ENCODE data around the gene IFNGR1.
A peak's percentile ranks its signal among the peaks of the same experiment; 100 is the strongest.

The IFNGR1 gene

DNA sequence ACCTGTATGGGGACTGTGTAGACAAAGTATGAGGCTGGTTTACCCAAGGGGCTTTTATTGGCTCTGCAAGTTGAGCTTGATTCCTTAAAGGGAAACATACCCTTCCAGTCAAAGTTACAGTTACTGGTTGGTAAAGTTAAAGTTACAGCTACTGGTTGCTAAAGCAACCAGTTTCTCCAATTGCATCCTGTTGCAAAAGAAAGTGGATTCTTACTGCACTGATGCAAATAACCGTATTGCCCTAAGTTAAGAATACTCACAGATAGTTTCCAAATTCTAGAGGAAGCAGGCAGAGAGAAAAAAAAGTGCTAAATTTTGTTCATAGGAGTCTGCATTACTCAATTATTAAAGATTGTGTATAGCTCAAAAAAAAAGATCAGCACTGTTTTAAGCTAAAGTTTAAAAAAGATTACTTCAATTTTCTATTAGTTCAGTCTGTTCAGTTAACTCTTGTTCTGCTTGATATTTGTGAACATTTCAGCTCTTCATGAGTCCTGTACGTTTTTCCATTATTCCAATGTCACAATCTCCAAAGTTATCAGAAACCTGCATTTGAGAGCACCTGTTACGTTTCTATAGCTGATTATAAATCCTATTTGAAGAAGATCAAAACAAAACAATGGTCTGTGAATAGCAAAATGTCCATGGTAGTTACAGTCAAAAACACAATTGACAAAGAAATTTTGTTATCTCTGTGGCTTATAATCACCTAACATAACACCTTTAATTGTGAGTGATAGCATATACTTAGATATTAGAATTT, 37.1 kb downstream of the IFNGR1 start:
- Mint-ChIP-seq H3K27me3 (peaks cover 9% of the 10 kb centered on the region), H3K9me3 (peaks cover 31% of the 10 kb centered on the region)

GRCh38 chr6:137177611-137178010, 41.6 kb downstream of the IFNGR1 start:
- no peak overlapping the region for H3K4me3 Mint-ChIP-seq
- H3K9me3 Mint-ChIP-seq = peaks cover 15% of the 10 kb centered on the region
- peaks cover 18% of the 10 kb centered on the region for H3K4me1 Mint-ChIP-seq (ENCODE audit: low read depth)
- H3K27me3 Mint-ChIP-seq = peaks cover 9% of the 10 kb centered on the region
- peaks cover 8% of the 10 kb centered on the region for H3K36me3 Mint-ChIP-seq (ENCODE audit: low read depth)
- no peak overlapping the region for H3K27ac Mint-ChIP-seq

More for the DNA sequence above, 37.1 kb downstream of the IFNGR1 start:
- Mint-ChIP-seq H3K4me1 (ENCODE audit: low read depth) (peaks cover 6% of the 10 kb centered on the region), H3K36me3 (ENCODE audit: low read depth) (peaks cover 11% of the 10 kb centered on the region), H3K4me3 (no peak overlapping the region), H3K27ac (no peak overlapping the region)

DNA sequence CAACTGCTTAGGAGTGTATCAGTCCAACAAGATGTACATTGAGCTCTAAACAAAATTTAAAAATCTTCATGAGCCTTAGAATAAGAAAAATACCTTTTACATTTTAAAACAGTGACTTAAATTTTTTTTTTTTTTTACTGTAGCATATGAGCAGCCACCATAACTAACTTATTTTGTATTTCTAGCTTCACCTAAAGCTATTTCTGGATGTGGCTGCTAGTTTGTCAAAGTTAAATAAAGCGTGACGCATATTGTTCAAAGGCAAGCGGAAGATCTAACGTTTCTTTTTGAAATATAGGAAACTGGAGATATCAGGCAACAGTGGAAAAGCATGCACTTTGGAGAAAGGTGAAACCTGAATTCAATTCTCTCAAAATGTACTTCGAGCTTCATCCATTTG, 42.5 kb downstream of the IFNGR1 start:
- peaks cover 9% of the 10 kb centered on the region for H3K27me3 Mint-ChIP-seq
- peaks cover 4% of the 10 kb centered on the region for H3K36me3 Mint-ChIP-seq (ENCODE audit: low read depth)
- no peak overlapping the region for H3K4me3 Mint-ChIP-seq
- H3K9me3 Mint-ChIP-seq = peaks cover 11% of the 10 kb centered on the region
- H3K4me1 Mint-ChIP-seq (ENCODE audit: low read depth) = peaks cover 27% of the 10 kb centered on the region
- no peak overlapping the region for H3K27ac Mint-ChIP-seq

- Mint-ChIP-seq H3K4me3 (no peak overlapping the region), H3K27me3 (peaks cover 9% of the 10 kb centered on the region), H3K4me1 (ENCODE audit: low read depth) (peaks cover 35% of the 10 kb centered on the region), H3K36me3 (ENCODE audit: low read depth) (peaks cover 2% of the 10 kb centered on the region), H3K27ac (no peak overlapping the region), H3K9me3 (peaks cover 9% of the 10 kb centered on the region)
Observed at GRCh38 chr6:137175868-137176245, 43.3 kb downstream of the IFNGR1 start.

GRCh38 chr6:137175157-137175867, 43.9 kb downstream of the IFNGR1 start:
- Mint-ChIP-seq H3K4me3 (no peak overlapping the region), H3K27me3 (peaks cover 9% of the 10 kb centered on the region), H3K9me3 (peaks cover 5% of the 10 kb centered on the region), H3K36me3 (ENCODE audit: low read depth) (no peaks in the 10 kb centered on the region), H3K27ac (no peak overlapping the region), H3K4me1 (ENCODE audit: low read depth) (peaks cover 36% of the 10 kb centered on the region)

DNA sequence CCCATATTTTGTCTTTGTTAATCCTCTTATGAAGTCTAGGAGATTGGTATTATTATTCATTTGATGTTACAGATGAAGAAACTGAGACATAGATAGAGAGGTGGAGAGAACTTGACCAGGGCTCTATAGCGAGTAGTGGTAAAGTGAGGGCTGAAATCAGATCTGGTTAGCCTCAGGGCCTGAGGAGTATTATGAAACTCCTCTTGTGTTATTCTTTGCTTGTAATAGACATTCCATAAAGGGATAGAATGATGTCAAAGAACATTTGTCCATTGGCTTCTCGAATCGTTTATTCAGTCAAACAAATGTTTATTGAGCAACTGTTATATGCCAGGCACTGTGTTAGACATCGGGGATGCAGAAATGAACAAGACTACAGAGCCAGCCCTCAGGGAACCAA, 45.7 kb downstream of the IFNGR1 start, which contains the start of gene IL22RA2:
Gene IL22RA2 (minus strand): TSS at position 144 of the 400 bp plus-strand sequence. CDS start 11,895 bp downstream, outside the sequence.
- Mint-ChIP-seq H3K27ac (peak within 1 kb of the TSS; percentile 81), H3K4me1 (ENCODE audit: low read depth) (peaks cover 31% of the 10 kb centered on the region), H3K9me3 (no peaks in the 10 kb centered on the region), H3K27me3 (peaks cover 4% of the 10 kb centered on the region), H3K36me3 (ENCODE audit: low read depth) (no peaks in the 10 kb centered on the region), H3K4me3 (no peak within 1 kb of the TSS)

- Mint-ChIP-seq H3K27me3 (peaks cover 4% of the 10 kb centered on the region), H3K36me3 (ENCODE audit: low read depth) (no peaks in the 10 kb centered on the region), H3K9me3 (no peaks in the 10 kb centered on the region), H3K27ac (peak overlapping the region; percentile 81), H3K4me1 (ENCODE audit: low read depth) (peaks cover 37% of the 10 kb centered on the region), H3K4me3 (no peak overlapping the region)
Observed at GRCh38 chr6:137172734-137173431, 46.3 kb downstream of the IFNGR1 start.

DNA sequence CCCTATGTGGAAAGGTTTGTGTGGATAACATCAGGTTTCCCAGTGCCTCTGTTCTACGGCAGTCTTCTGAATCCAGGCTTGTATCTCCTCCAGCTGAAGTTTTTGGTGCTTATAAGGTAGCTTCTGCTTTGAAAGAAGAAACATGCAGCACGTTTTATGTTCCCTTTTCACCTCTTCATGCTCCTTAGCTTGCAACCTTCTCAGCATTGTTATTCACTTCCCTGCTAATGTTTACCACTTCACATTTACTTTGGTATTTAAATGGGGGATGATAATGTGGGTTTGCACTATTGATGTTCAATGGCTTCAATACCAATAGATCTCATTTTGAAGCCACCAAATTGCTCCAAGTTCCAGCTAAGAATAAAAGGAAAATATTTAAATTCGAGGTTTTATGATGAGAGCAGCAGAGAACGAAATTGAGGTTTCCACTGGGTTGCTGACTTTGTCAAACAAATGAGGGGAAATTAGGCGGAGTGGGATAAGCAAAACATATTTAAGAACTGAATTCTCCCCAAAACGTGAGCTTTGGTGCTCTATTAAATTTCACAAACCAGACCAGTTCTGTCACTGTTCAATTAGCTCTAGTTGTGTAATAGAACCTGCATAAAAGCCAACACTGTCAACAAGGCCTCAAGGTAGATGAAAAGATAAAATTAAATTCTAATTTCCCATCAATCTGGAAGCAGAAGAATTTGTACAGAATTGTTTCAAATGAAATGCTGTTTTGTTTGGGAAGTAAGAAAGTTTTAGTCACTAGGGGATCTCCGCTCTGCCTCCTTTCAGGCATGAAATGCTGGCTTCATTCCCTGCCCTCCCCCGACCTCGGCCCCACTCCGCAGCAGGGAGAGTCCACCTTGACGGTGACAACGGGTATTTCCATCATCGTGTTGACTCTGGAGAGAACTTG, 47.1 kb downstream of the IFNGR1 start:
- Mint-ChIP-seq H3K36me3 (ENCODE audit: low read depth) (no peaks in the 10 kb centered on the region), H3K4me3 (no peak overlapping the region), H3K27me3 (peaks cover 4% of the 10 kb centered on the region), H3K9me3 (no peaks in the 10 kb centered on the region), H3K27ac (peak overlapping the region; percentile 81), H3K4me1 (ENCODE audit: low read depth) (peaks cover 45% of the 10 kb centered on the region)

- Mint-ChIP-seq H3K27ac (no peak overlapping the region), H3K4me1 (ENCODE audit: low read depth) (peaks cover 51% of the 10 kb centered on the region), H3K27me3 (peaks cover 4% of the 10 kb centered on the region), H3K36me3 (ENCODE audit: low read depth) (no peaks in the 10 kb centered on the region), H3K4me3 (no peak overlapping the region), H3K9me3 (no peaks in the 10 kb centered on the region)
Observed at GRCh38 chr6:137171053-137171374, 48.2 kb downstream of the IFNGR1 start.

DNA sequence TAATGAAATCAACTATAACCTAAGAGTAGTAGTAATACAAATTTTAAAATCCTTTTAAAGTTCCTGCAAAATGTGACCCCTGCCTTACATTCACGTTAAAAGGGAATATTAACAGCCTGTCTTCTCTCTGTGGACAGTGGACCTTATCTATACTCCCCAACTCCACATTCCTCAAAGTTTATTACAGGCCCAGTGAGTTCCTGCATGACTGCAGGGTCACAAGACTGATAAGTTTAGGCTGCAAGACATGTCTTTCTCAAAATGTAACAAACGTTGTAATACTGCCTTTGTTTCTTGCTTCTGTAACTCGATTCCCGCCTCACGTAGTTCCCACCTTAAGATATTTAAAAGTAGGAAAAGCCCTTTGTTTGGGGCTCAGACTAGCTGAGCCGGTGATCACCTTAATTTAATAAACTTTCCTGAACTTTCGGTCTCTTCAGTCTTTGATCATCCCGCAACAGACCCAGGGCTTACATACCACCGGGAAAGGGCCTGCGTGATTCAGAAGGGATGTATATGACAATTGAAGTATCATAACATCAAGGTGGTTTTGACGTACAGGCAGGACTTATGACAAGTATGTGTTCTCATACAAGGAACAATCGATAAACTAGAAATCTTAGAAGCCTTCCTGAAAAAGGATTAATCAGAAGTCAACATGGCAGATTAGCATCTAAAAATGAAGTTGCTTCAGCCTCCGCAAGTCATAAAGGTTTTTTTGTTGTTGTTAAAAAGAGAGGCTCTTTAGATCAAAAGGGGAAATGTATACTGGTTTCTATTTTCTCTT, 48.7 kb downstream of the IFNGR1 start:
- H3K27ac Mint-ChIP-seq = no peak overlapping the region

GRCh38 chr6:137167702-137168377, 51.3 kb downstream of the IFNGR1 start:
- peak overlapping the region; percentile 82 for H3K27ac Mint-ChIP-seq

More for the DNA sequence above, 48.7 kb downstream of the IFNGR1 start:
- no peak overlapping the region for H3K4me3 Mint-ChIP-seq
- H3K4me1 Mint-ChIP-seq (ENCODE audit: low read depth) = peaks cover 56% of the 10 kb centered on the region
- no peaks in the 10 kb centered on the region for H3K27me3 Mint-ChIP-seq
- H3K36me3 Mint-ChIP-seq (ENCODE audit: low read depth) = no peaks in the 10 kb centered on the region
- no peaks in the 10 kb centered on the region for H3K9me3 Mint-ChIP-seq

GRCh38 chr6:137166247-137167098, 52.7 kb downstream of the IFNGR1 start:
- Mint-ChIP-seq H3K27me3 (peaks cover 20% of the 10 kb centered on the region), H3K4me3 (no peak overlapping the region), H3K36me3 (ENCODE audit: low read depth) (peaks cover 8% of the 10 kb centered on the region), H3K27ac (no peak overlapping the region), H3K9me3 (peaks cover 15% of the 10 kb centered on the region), H3K4me1 (ENCODE audit: low read depth) (peaks cover 45% of the 10 kb centered on the region)

More at GRCh38 chr6:137167702-137168377, 51.3 kb downstream of the IFNGR1 start:
- H3K4me1 Mint-ChIP-seq (ENCODE audit: low read depth) = peaks cover 58% of the 10 kb centered on the region
- H3K27me3 Mint-ChIP-seq = peaks cover 10% of the 10 kb centered on the region
- no peak overlapping the region for H3K4me3 Mint-ChIP-seq
- H3K9me3 Mint-ChIP-seq = peaks cover 10% of the 10 kb centered on the region
- peaks cover 8% of the 10 kb centered on the region for H3K36me3 Mint-ChIP-seq (ENCODE audit: low read depth)

Measured in stimulated activated naive CD8-positive, alpha-beta T cell treated with anti-CD3 and anti-CD28 coated beads, Interleukin-15, Interleukin-2, amounts not matched to agents 100 ng/mL and 50 ng/mL, for 24 hours (primary cell).